Measurements from ENCODE around the gene RAB28.

The RAB28 gene

GRCh38 chr4:13348216-13348615 lies 135.9 kb downstream of the RAB28 start:
- H3F3A ChIP-seq (ENCODE audit: insufficient read depth), result no peaks in the 10 kb centered on the region

GRCh38 chr4:13347517-13348125 lies 136.5 kb downstream of the RAB28 start:
- H4K20me1 ChIP-seq (ENCODE audit: low read depth, low read length), result no peaks in the 10 kb centered on the region
- no peak overlapping the region for H3K4me3 ChIP-seq (ENCODE audit: insufficient read depth, low read length, poor library complexity, severe bottlenecking)
- H3K27ac ChIP-seq (ENCODE audit: low read depth, low read length), result no peak overlapping the region
- H3K9ac ChIP-seq (ENCODE audit: low read length), result no peak overlapping the region
- H3K4me2 ChIP-seq (ENCODE audit: low read depth, low read length, poor library complexity, severe bottlenecking), result no peak overlapping the region
- no peak overlapping the region for H2AFZ ChIP-seq (ENCODE audit: low read depth, low read length, severe bottlenecking)
- no peaks in the 10 kb centered on the region for H3K27me3 ChIP-seq (ENCODE audit: low read length)
- no peaks in the 10 kb centered on the region for H3K36me3 ChIP-seq (ENCODE audit: low read length)
- H3K9me3 ChIP-seq (ENCODE audit: insufficient read depth, low read length), result no peaks in the 10 kb centered on the region
- H3K9me2 ChIP-seq (replicated peaks; ENCODE audit: insufficient read depth, low read length), result no peaks in the 10 kb centered on the region
- TF ChIP-seq, protein P1, sequence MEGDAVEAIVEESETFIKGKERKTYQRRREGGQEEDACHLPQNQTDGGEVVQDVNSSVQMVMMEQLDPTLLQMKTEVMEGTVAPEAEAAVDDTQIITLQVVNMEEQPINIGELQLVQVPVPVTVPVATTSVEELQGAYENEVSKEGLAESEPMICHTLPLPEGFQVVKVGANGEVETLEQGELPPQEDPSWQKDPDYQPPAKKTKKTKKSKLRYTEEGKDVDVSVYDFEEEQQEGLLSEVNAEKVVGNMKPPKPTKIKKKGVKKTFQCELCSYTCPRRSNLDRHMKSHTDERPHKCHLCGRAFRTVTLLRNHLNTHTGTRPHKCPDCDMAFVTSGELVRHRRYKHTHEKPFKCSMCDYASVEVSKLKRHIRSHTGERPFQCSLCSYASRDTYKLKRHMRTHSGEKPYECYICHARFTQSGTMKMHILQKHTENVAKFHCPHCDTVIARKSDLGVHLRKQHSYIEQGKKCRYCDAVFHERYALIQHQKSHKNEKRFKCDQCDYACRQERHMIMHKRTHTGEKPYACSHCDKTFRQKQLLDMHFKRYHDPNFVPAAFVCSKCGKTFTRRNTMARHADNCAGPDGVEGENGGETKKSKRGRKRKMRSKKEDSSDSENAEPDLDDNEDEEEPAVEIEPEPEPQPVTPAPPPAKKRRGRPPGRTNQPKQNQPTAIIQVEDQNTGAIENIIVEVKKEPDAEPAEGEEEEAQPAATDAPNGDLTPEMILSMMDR (IDR thresholded peaks at IDR 0.05; ENCODE audit: insufficient read depth, low read length, poor library complexity, severe bottlenecking), result no peak
- no peak for TF ChIP-seq EZH2phosphoT487 (conservative IDR thresholded peaks at IDR 0.05; ENCODE audit: low read length)
- no peaks in the 10 kb centered on the region for H3K79me2 ChIP-seq (ENCODE audit: insufficient read depth, low read length)
- no peaks in the 10 kb centered on the region for H3F3A ChIP-seq (ENCODE audit: insufficient read depth)

More at GRCh38 chr4:13348216-13348615, 135.9 kb downstream of the RAB28 start:
- Histone ChIP-seq H3K27ac (ENCODE audit: low read depth, low read length) (no peak overlapping the region), H3K9me2 (replicated peaks; ENCODE audit: insufficient read depth, low read length) (no peaks in the 10 kb centered on the region), H4K20me1 (ENCODE audit: low read depth, low read length) (no peaks in the 10 kb centered on the region), H3K9ac (ENCODE audit: low read length) (no peak overlapping the region), H3K4me3 (ENCODE audit: insufficient read depth, low read length, poor library complexity, severe bottlenecking) (no peak overlapping the region), H3K79me2 (ENCODE audit: insufficient read depth, low read length) (no peaks in the 10 kb centered on the region), H3K27me3 (ENCODE audit: low read length) (no peaks in the 10 kb centered on the region), H3K4me2 (ENCODE audit: low read depth, low read length, poor library complexity, severe bottlenecking) (no peak overlapping the region), H3K9me3 (ENCODE audit: insufficient read depth, low read length) (no peaks in the 10 kb centered on the region), H3K36me3 (ENCODE audit: low read length) (no peaks in the 10 kb centered on the region), H2AFZ (ENCODE audit: low read depth, low read length, severe bottlenecking) (no peak overlapping the region)
- TF ChIP-seq EZH2phosphoT487 (conservative IDR thresholded peaks at IDR 0.05; ENCODE audit: low read length), result no peak
- TF ChIP-seq, protein P1 (IDR thresholded peaks at IDR 0.05; ENCODE audit: insufficient read depth, low read length, poor library complexity, severe bottlenecking), result no peak

DNA sequence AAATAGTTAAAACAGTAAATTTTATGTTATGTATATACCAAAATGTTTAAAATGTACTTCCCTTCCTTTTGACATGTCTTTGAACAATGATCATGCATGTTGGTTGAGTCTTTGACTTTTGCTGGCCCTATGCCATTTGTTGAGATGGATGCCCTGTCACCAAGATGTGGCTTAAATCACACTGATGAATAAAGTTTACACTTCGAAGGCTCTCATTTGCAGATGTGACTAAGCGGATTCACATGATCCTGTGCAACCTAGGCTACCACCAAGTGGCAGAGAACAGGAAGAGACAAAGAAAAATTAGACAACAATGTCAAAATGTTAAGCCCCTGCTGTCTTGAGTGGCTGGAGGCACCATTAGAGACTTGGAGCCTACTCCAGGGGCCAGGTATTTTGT lies 139.9 kb downstream of the RAB28 start:
- Histone ChIP-seq H3K27ac (ENCODE audit: low read depth, low read length) (no peak overlapping the region), H3K79me2 (ENCODE audit: insufficient read depth, low read length) (no peaks in the 10 kb centered on the region), H3K27me3 (ENCODE audit: low read length) (no peaks in the 10 kb centered on the region), H3K4me3 (ENCODE audit: insufficient read depth, low read length, poor library complexity, severe bottlenecking) (no peak overlapping the region), H3K4me2 (ENCODE audit: low read depth, low read length, poor library complexity, severe bottlenecking) (no peak overlapping the region), H4K20me1 (ENCODE audit: low read depth, low read length) (no peaks in the 10 kb centered on the region), H3K9me3 (ENCODE audit: insufficient read depth, low read length) (no peaks in the 10 kb centered on the region), H3F3A (ENCODE audit: insufficient read depth) (no peaks in the 10 kb centered on the region), H3K36me3 (ENCODE audit: low read length) (no peaks in the 10 kb centered on the region), H2AFZ (ENCODE audit: low read depth, low read length, severe bottlenecking) (no peak overlapping the region), H3K9me2 (replicated peaks; ENCODE audit: insufficient read depth, low read length) (no peaks in the 10 kb centered on the region), H3K9ac (ENCODE audit: low read length) (no peak overlapping the region)
- TF ChIP-seq, protein P1 (IDR thresholded peaks at IDR 0.05; ENCODE audit: insufficient read depth, low read length, poor library complexity, severe bottlenecking), result no peak
- no peak for TF ChIP-seq EZH2phosphoT487 (conservative IDR thresholded peaks at IDR 0.05; ENCODE audit: low read length)
